Measurements from ENCODE around the gene IER5L.

IER5L gene

GRCh38 chr9:129148463-129149204 is 29.4 kb downstream of the IER5L start:
- TF ChIP-seq SCRT1 (tag by site-specific recombination; IDR thresholded peaks at IDR 0.05; ENCODE audit: borderline replicate concordance), result no peak
- 0 out of 2 replicates have a peak, but pooled peaks have one; percentile 13 for TF ChIP-seq ZFHX2 (tag by site-specific recombination; conservative IDR thresholded peaks at IDR 0.05)
- no peak for TF ChIP-seq ZIC2 (tag by site-specific recombination; IDR thresholded peaks at IDR 0.05)
- no peak for TF ChIP-seq ZNF639 (tag by site-specific recombination; IDR thresholded peaks at IDR 0.05)
- peak; percentile 24; the same call in 1 of the 2 replicates for TF ChIP-seq SP2 (tag by site-specific recombination; IDR thresholded peaks at IDR 0.05)
- no peak for TF ChIP-seq SP3 (tag by site-specific recombination; IDR thresholded peaks at IDR 0.05)
- TF ChIP-seq ZNF548 (tag by site-specific recombination; IDR thresholded peaks at IDR 0.05), result no peak
- TF ChIP-seq ZNF341 (tag by site-specific recombination; IDR thresholded peaks at IDR 0.05; ENCODE audit: low read depth), result peak; percentile 52; the same call in 1 of the 2 replicates
- no peak for TF ChIP-seq ZSCAN5A (tag by site-specific recombination; IDR thresholded peaks at IDR 0.05)
- TF ChIP-seq ZNF843 (tag by site-specific recombination; IDR thresholded peaks at IDR 0.05), result no peak
- TF ChIP-seq ZSCAN16 (tag by site-specific recombination; IDR thresholded peaks at IDR 0.05), result no peak
- no peak for TF ChIP-seq PRDM4 (tag by site-specific recombination; IDR thresholded peaks at IDR 0.05)
- TF ChIP-seq GLI4 (tag by site-specific recombination; IDR thresholded peaks at IDR 0.05), result no peak
- no peak for TF ChIP-seq ZNF155 (tag by site-specific recombination; IDR thresholded peaks at IDR 0.05)
- no peak for TF ChIP-seq ZNF157 (tag by site-specific recombination; IDR thresholded peaks at IDR 0.05)
- TF ChIP-seq ZBTB8A (tag by site-specific recombination; IDR thresholded peaks at IDR 0.05), result no peak
- no peak for TF ChIP-seq ZNF423 (tag by site-specific recombination; IDR thresholded peaks at IDR 0.05)
- no peak for TF ChIP-seq ZBTB44 (tag by site-specific recombination; IDR thresholded peaks at IDR 0.05)
- no peak for TF ChIP-seq ZNF202 (tag by site-specific recombination; IDR thresholded peaks at IDR 0.05; ENCODE audit: borderline replicate concordance)
- no peak for TF ChIP-seq ZNF707 (tag by site-specific recombination; IDR thresholded peaks at IDR 0.05)
- POLR2A ChIA-PET, result interaction anchor here (1.1 to 1.2 kb wide), 3 partner anchors 9 to 25 kb away, joined by 3 to 5 read pairs (median 3); no protein-coding TSS in a partner anchor
- no peaks in the 10 kb centered on the region for H3K9me3 ChIP-seq (ENCODE audit: control insufficient read depth, insufficient read depth, low read depth, low read length)
- H3K4me3 ChIP-seq (ENCODE audit: low read depth, low read length), result no peak overlapping the region
- CTCF ChIA-PET, result interaction anchor here (0.9 to 7.3 kb wide), 4 partner anchors 9 to 476 kb away, joined by 4 to 104 read pairs (median 7); no protein-coding TSS in a partner anchor
- H3K4me1 ChIP-seq (ENCODE audit: control insufficient read depth, insufficient read depth, low read length), result no peaks in the 10 kb centered on the region
- H3K27ac ChIP-seq (ENCODE audit: extremely low read depth, low read depth, low read length), result no peak overlapping the region
- peaks cover 0 to 24% of the 10 kb centered on the region in 2 experiments; a peak in 2 of 3 replicates for H3K36me3 ChIP-seq (ENCODE audit: control insufficient read depth in 2 of 2, insufficient read depth in 1 of 2, low read length in 2 of 2)
